ENCODE data around the gene NCK2. TPM values are rescaled to one million over a fixed set of nuclear protein-coding genes. Genes with fewer than 3 reads are reported as not detected.

NCK2 gene
- total RNA-seq, 4 donors from 2014 or later: 46.0 to 62.6 (median 55.3) TPM

GRCh38 chr2:105821428-105822125, 76.9 kb downstream of the NCK2 start:
- TF ChIP-seq CTCF (IDR thresholded peaks at IDR 0.05) (no peak), POLR2A (IDR thresholded peaks at IDR 0.05) (no peak)
- no peaks in the 10 kb centered on the region for H3K36me3 ChIP-seq
- H3K27me3 ChIP-seq: no peaks in the 10 kb centered on the region
- DNase-seq: no peak
- no peaks in the 10 kb centered on the region for H3K9me3 ChIP-seq
- intact Hi-C loops (cut with DNase I): loop anchor here (10.0 kb wide), 1 partner anchor 63 kb away; no protein-coding TSS in a partner anchor
- 83% methylated on average over 12 of the region's 12 CpGs for WGBS, 2 donors
- H3K4me3 ChIP-seq (replicated peaks in 1 of 3): no peak overlapping the region
- peaks cover 34 to 56% of the 10 kb centered on the region in 2 donors for H3K4me1 ChIP-seq
- peak overlapping the region in 2 of 3 donors; percentile 83 to 89 for H3K27ac ChIP-seq

DNA sequence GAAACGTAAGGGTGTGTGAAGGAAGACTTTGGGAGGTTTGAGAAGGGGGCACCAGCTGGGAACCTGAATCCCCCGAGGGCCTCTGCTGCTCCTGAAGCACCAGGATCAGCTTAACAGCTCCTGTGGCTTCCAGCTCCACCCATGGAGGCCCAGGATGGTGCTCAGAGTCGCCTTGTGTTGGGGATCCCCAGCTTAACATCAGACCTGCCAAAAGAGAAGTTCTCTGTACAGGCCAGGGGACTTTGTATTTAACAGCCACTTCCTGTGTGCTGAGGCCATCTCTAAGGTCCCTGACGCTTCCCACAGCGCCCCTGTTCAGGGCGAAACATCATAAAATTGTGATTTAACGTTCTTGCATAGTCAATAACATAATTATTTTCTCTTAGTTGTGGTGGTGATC, 77.5 kb downstream of the NCK2 start:
- intact Hi-C loops (cut with DNase I): loop anchor here (10.0 kb wide), 1 partner anchor 63 kb away; no protein-coding TSS in a partner anchor
- H3K27me3 ChIP-seq: no peaks in the 10 kb centered on the region
- WGBS, 2 donors: 68 to 73% methylated on average over 7 of the region's 7 CpGs

DNA sequence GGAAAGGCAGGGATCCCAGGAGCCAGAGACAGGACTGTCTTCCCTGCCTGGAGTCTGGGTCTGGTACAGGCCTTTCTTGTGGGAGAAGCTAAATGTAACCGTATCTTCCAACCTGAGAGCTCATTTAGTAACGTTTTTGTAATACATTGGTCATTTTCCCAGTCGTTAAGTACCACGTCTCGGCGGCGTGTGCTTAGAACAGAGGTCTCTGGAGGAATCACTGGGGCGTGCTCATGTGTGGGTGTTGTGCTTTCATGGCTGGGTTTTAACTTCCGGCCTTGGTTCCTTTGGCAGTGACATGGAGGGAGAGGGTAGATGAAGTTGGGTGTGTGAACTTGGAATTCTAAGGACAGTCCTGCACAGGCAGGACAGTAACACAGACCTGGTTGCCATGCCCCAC, 79.7 kb downstream of the NCK2 start:
- no peaks in the 10 kb centered on the region for H3K36me3 ChIP-seq
- H3K27me3 ChIP-seq: no peaks in the 10 kb centered on the region
- peak; percentile 81 to 86 for DNase-seq
- TF ChIP-seq POLR2A (IDR thresholded peaks at IDR 0.05): peak in 1 of 2 donors; percentile 17
- no peak for TF ChIP-seq CTCF (IDR thresholded peaks at IDR 0.05)
- H3K9me3 ChIP-seq: no peaks in the 10 kb centered on the region
- intact Hi-C loops (cut with DNase I): loop anchor here (10.0 kb wide), 1 partner anchor 60 kb away; no protein-coding TSS in a partner anchor
- peak overlapping the region; percentile 79 to 89 (median 83) for H3K27ac ChIP-seq
- 20 to 38% methylated on average over 8 to 9 of the region's 9 CpGs for WGBS, 2 donors
- peaks cover 31 to 47% of the 10 kb centered on the region in 2 donors for H3K4me1 ChIP-seq
- H3K4me3 ChIP-seq (replicated peaks in 1 of 3): no peak overlapping the region

More for the DNA sequence above, 77.5 kb downstream of the NCK2 start:
- TF ChIP-seq POLR2A (IDR thresholded peaks at IDR 0.05) (no peak), CTCF (IDR thresholded peaks at IDR 0.05) (no peak)
- Histone ChIP-seq H3K36me3 (no peaks in the 10 kb centered on the region), H3K4me3 (replicated peaks in 1 of 3) (no peak overlapping the region), H3K9me3 (no peaks in the 10 kb centered on the region), H3K4me1 (peaks cover 34 to 56% of the 10 kb centered on the region in 2 donors), H3K27ac (peak overlapping the region; percentile 79 to 89 (median 83))
- DNase-seq: no peak

DNA sequence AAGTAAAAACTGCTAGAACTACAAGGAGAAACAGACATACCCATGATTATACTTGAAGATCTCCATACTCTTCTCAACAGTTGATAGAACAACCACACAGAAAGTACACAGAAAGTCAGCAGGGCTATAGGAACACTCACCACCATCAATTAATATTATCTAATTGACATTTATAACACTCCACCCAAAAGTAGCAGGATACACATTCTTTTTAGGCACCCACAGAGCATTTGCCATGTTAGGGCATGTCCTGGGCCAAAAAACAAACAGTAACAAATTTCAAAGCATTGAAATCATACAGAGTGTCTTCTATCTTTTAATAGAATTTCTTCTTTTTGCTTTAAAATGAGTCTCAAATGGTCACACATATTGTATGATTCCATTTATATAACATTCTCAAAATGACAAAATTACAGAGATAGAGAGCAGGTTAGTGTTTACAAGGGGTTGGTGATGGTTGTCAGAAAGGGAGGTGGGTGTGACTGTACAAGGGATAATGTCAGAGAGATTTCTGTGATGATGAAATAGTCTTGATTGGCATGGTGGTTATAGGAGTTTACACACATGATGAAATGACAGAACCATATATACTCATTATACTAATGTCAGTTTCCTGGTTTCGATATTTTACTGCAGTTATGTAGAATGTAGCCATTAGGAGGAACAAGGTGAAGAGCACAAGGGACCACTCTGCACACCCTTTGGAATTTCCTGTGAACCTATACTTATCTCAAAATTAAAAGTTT, 82.8 kb downstream of the NCK2 start:
- Histone ChIP-seq H3K4me1 (peaks cover 22 to 25% of the 10 kb centered on the region in 2 donors), H3K9me3 (no peaks in the 10 kb centered on the region), H3K27ac (no peak overlapping the region), H3K27me3 (no peaks in the 10 kb centered on the region), H3K36me3 (no peaks in the 10 kb centered on the region), H3K4me3 (replicated peaks in 1 of 3) (no peak overlapping the region)
- intact Hi-C loops (cut with DNase I): loop anchor here (10.0 kb wide), 1 partner anchor 57 kb away; no protein-coding TSS in a partner anchor
- TF ChIP-seq CTCF (IDR thresholded peaks at IDR 0.05) (no peak), POLR2A (IDR thresholded peaks at IDR 0.05) (no peak)
- WGBS, 2 donors: 90 to 91% methylated on average over 1 of the region's 1 CpG
- DNase-seq: no peak

Measured in thyroid gland (tissue), 4 donors.